Stimulated activated CD8-positive, alpha-beta memory T cell treated with anti-CD3 and anti-CD28 coated beads, Interleukin-15, amount 100 ng/mL, for 48 hours (primary cell): Measurements from ENCODE around the gene NT5C.
A peak's percentile ranks its signal among the peaks of the same experiment; 100 is the strongest.

ENCODE experiments used
- DNase-seq, 2 donors: peaks; one replicate each; pipeline ENCODE4 v3.0.0-alpha.2; 2020; ENCODE audit warnings: low read depth in 2 of 2

NT5C gene

DNA sequence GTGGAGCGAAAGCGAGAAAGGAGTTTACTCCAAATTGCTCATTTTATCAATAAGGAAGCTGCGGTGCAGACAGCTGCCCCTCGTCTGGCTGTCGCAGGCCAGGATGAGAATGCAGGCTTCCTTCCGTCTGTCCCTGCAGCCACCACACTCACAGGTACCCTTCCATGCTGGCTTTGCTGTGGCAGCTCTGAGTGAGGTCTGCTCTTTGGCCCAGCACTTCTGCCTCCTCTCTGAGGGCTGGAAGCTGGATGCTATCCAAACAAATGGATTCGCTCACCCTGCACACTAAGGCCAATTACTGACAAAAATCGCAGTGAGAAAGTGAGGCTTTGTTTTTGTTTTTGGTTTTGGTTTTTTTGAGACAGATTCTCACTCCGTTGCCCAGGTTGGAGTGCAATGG lies 14.8 kb downstream of the NT5C start:
- DNase-seq, result no peak

DNA sequence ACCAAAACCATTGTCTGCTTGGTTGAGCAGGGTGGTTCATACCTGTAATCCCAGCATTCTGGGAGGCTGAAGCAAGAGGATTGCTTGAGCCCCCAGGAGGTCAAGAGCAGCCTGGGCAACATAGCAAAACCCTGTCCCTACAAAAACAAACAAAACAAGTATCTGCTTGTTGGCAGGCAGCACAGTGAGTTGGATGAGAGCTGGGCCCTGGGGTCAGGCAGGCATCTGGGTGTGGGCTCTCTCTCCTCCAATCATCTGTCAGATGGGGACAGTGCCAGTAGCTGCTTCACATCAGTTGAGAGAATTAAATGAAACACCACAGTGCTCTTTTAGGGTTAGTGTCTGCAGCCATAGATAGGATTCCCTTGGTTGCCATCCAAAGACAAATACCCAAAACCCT lies 16.0 kb downstream of the NT5C start:
- DNase-seq, result no peak

DNA sequence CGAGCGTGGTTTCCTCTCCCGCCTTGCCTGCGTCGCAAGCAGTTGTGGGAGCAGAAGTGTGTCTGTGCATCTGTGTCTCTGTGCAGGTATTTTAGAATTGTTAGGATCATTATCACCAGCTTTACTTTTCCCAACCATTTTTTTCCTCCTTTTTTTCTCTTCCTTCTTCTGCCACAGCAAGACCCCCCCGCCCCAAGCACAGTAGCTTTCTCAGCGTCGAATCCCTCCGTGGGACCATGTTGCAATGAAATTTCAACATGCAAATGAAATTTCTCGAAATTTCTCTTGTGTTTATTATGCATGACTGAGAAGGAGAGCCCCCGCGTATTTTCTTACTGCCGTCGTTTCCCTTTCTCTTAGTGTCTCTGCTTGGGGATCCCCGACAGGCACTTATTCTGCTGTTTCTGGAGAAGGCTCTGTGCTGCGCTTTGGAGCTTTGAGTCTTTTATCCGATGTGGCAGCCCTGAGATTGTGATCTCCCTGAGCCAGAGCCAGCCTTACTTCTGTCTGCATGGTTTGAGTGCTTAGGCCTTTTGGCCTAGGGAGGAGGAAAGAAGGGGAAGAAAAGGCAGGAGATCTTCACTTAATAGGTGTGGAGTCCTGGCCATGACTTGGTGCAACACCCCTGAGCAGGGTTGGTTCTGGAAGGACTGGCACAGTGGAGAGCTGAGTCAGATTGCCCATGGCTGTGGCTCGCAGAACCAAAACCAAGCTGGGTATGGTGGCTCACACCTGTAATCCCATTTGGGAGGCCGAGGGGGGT lies 16.8 kb downstream of the NT5C start:
- no peak for DNase-seq

DNA sequence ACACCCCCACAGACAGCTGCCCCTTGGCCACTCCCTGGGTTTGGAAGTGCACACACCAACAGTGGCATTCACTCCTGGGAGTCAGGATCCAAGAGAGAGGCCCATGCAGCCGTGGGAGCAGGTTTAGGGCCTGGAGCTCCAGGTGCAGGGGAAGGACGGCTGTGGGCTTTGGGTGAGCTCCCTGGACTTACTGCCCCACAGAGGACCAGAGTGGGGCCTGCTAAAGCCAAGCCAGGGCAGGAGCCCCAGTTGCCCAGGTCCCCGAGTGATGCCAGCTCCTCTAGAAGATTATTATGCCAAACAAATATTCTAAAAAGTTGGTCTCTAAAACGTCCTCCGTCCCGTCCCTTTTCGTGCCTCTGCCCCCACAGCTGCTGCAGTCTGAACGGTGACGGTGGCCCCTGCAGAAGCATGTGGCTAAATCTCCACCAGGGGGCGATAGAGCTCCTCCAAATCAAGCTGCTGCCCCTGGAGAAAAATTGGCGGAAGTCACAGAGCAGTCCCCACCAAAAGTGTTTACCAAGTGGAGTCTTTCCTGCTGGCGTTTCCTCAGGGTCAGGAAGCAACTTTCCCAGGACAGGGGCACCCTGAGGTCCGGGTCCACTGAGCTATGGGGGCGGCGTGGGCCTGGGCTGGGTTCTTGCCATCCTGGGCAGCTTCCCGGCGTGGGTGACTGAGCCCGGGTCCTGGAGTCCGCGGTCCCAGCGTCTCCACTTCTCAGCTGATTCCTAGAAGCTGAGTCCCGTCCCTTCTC lies 17.6 kb downstream of the NT5C start:
- peak; percentile 74 to 82 for DNase-seq

DNA sequence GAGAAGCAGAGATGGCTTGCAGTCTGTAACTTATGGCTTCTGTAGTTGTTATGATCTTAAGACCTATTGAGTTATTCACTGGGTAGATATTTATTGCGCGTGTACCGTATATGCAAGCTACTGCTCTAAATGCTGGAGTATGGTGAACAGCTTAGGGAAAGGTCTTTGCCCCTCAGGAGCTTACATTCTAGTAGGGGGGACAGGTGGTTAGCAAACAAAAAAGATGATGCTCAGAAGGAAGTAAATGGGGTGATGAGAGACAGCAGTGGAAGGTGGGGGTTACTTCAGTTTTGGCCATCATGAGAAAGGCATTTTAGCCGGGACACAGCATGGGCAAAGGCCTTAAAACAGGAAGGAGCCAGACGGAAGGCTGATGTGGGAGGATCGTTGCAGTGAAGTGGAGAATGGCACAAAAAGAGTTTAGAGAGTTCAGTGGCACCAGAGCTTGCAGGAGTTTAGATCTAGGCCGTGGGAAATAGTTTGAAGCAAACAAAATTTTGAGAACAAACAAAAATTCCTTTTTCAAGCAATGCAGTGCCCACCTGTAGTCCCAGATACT lies 19.7 kb downstream of the NT5C start:
- no peak for DNase-seq

DNA sequence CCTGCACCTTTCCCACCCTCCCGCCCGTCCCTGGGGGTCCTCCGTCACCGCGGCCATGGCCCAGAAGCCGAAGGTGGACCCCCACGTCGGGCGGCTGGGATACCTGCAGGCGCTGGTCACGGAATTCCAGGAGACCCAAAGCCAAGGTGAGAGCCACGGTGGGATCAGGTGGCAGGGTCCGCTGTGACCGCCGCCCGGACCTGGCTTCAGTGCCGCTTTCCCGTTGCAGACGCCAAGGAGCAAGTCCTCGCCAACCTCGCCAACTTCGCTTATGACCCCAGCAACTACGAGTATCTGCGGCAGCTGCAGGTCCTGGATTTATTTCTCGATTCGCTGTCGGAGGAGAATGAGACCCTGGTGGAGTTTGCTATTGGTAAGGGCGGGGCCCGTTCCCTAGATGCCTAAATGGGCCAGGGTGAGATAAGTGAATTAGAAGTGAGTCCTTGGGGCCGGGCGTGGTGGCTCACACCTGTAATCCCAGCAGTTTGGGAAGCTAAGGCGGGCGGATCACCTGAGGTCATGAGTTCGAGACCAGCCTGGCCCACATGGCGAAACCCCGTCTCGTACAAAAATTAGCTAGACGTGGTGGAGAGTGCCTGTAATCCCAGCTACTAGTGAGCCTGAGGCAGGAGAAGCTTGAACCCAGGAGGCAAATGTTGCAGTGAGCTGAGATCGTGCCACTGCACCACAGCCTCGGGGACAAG lies 21.2 kb downstream of the NT5C start:
- DNase-seq, result no peak

DNA sequence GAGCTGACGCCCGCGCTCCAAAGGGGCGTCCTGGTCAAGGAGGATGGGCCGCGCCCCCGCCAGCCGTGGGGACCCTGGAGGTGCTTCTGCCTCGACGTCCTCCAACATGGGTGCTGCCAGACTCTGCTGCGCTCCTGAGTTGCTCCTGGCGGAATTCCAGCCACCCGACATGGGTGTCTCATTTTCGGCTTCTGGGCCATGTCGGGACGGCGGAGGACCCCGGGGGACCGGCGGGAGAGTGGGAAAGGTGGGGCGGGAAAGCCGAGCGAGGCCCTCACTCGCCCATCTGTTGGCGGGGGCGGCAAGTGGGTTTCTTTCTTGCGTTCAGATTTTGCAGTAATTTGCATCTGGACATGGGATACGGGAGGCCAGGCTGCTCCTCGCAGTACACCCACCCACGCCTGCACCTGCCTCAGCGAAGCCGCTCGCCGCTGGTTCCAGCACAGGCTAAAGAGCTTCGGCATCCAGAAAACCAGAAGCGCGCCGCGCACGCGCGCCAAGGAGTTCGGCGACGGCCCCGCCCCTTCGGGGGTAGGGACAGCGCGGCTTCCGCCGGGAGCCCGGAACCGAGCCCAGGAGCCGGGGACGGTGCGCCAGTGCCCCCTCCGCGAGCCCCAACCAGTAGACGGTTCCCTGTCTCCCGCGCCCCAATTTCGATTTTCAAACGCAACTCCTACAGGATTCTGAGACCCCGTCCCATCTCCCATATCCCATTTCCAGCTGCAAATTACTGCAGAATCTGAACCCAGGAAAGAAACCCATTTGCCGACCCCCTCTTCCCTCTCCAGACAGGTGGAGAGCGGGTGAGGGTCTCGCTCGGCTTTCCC lies 21.9 kb downstream of the NT5C start, which contains the start of gene ARMC7:
TSS of gene ARMC7 (plus strand) at position 563 of the 827 bp plus-strand sequence. CDS start 320 bp downstream, outside the sequence.
- peak; percentile 91 for DNase-seq

DNA sequence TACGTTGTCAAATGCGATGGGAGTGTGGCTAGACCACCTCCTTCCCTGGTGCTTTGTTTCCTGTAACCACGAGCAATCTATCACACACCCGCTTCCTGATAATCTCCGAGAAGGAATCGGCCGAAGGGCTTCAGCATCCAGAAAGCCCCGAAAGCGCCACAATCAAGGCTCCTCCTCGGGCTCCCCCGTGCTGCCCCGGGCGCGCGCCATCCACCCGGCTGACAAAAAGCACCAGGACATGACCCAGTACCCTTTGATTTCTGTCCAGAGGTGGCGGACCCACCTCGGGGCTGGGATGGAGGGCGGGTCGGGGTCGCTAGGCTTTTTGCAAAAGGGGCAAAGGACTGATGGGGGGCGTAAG lies 22.5 kb downstream of the NT5C start:
- no peak for DNase-seq

DNA sequence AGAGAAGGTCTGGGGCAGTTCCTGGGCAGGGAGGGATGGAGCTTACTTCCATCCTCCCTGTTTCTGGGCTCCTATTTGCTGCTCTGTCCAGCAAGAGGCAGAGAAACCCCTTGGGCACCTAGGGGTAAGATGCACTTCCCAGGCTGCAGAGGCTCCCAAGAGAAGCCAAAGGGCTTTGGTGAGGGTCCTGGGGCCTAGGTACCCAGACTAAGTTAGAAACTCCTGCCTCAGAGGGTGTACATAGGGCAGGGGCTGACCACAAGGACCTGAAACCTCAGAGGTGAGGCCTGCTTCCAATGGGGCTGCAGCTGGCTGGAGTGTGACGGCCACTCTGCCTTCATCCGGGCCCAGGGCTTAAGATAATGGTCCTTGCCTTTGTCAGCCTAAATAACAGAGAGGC lies 23.3 kb downstream of the NT5C start:
- no peak for DNase-seq

DNA sequence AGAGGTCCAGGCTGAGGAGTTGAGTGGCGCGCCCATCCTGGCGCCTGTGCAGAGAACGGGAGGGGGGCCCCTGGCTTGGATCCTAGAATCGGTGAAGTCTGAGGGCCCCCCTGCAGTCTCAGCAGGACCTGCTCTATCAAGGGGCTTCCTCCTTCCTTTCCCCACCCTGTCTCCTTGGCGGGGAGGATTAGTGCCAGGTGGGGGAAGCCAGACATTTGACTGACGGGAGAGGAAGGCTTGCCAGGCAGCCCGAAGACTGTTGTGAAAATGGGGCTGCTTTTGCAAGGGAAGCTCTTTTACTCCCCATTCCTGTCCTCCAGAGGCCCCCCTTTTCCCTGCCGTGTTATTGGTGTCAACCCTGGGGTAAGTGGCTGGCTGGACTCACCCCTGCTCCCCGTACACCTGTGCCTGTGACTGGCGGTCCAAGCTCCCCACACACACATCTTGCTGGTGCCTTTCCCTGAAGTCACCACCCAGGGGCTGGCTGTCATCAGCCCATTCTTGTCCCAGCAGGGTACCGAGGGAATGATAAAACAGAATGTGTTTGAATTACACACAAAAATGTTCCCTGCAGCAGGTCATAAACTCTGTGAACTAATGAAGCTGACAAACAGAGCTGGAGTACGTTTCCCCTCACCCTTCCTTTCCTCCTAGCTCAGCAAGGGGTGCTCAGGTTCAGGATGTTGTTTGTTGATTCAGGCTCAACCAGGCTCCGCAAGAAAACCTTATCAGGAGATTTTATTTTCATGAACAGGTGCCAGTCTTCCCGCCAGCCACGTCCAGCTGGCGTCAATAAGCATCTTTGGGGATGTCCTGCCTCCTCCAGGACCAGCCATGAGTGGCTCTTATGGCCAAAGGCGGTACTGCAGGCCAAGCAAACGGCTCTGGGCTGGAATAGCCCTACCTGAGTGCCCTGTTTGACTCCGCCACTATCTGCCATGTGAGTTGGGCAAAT lies 26.1 kb downstream of the NT5C start:
- DNase-seq, result no peak

DNA sequence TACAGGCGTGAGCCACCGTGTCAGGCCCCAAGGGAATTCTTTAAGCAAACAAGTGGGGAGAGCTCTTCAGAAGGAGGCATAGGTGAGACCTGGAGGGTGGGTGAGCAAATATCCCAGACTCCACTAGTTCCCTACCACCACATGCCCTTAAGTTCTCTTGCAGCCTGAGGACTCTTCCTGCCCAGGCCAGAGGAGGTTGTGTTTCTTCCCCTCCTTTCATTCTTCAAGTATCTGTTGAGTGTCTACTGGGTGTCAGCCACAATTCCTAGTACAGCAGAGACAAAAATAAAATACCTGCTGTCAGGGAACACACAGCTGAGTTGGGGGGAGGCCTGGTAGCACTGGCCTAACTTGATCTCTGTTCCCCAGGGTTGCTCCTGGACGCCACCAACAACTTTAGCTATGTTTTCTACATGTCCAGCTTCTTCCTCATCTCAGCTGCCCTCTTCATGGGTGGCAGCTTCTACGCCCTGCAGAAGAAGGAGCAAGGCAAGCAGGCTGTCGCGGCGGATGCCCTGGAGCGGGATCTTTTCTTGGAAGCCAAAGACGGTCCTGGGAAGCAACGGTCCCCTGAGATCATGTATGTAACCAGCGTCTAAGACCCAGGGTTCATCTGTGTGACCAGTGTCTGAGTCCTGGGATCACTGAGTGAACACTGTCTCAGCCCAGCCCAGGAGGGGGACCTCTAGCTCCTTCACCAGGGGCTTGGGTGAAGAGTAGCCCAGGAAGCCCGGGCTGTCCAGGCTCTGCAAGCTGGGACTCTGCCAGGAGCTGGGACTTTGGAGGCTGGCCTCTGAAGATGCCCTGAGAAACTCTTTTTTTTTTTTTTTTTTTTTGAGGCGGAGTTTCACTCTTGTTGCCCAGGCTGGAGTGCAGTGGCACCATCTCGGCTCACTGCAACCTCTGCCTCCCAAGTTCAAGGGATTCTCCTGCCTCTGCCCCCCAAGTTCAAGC lies 27.7 kb downstream of the NT5C start:
- DNase-seq, result no peak

DNA sequence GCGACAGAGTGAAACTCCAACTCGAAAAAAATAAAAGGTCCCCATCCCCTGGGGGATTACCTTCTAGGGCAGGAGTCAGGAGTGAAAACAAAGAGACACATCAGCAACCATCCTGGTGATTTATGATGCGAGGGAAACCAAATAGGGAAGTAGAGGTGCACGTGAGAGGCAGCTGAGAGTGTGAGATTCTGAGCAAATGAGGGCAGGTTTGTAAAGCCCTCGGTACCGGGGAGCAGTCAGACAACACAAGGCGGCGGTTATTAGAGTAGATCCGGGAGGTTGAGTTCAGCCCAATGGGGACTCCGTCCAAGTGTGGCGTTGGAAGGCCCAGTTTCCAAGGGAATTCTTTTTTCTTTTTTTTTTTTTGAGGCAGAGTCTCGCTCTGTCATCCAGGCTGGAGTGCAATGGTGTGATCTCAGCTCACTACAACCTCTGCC lies 29.1 kb downstream of the NT5C start:
- no peak for DNase-seq

DNA sequence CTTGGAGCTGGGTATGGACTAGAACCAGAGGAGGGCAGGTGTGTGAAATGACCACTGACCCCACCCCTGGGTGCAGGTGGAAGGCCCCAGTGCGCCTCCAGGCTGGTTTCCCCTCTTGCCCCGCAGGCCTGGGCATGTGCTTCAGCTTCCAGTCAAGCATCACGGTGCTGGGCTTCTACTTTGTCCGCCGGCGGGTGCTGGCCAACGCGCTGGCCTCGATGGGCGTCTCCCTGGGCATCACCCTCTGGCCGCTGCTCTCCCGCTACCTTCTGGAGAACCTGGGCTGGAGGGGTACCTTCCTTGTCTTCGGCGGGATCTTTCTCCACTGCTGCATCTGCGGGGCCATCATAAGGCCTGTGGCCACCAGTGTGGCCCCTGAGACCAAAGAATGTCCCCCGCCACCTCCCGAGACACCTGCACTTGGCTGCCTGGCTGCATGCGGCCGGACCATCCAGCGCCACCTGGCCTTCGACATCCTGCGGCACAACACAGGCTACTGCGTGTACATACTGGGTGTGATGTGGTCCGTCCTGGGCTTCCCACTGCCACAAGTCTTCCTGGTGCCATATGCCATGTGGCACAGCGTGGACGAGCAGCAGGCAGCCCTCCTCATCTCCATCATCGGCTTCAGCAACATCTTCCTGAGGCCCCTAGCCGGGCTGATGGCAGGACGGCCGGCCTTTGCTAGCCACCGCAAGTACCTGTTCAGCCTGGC lies 31.5 kb downstream of the NT5C start:
- DNase-seq, result no peak

DNA sequence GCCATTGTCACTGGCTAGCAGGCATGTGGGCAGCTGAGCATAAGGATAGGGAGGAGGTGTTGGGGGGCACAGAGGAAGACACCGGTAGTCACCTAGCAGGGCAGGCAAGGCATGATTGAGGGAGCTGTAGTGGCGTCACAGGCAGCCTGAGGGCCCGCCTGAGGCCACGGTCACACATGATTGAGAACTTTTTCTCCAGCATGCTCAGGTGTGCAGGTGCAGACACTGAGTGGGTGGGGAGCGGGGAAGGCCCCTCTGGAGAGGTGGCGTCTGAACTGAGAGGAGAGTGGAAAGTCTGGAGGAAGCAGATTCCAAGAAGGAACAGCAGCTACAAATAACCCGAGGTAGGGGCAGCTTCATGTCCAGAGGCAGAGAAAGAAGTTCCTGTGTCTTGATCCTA lies 32.7 kb downstream of the NT5C start:
- DNase-seq, result no peak

DNA sequence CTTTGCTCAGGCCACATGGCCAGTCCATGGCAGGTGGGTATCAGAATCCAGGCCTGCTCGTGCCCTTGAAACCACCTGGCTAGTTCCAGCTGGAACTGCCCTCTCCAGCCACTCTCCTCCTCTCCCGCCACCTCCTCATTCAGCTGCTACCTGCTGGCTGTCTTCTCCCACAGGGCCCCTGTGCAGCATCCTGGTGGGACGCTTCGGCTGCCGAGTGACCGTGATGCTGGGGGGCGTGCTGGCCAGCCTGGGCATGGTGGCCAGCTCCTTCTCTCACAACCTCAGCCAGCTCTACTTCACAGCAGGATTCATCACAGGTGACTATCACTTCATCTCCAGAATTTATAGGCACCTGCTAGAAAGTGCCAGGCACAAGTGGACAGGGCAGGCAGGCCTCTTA lies 33.7 kb downstream of the NT5C start:
- no peak for DNase-seq

DNA sequence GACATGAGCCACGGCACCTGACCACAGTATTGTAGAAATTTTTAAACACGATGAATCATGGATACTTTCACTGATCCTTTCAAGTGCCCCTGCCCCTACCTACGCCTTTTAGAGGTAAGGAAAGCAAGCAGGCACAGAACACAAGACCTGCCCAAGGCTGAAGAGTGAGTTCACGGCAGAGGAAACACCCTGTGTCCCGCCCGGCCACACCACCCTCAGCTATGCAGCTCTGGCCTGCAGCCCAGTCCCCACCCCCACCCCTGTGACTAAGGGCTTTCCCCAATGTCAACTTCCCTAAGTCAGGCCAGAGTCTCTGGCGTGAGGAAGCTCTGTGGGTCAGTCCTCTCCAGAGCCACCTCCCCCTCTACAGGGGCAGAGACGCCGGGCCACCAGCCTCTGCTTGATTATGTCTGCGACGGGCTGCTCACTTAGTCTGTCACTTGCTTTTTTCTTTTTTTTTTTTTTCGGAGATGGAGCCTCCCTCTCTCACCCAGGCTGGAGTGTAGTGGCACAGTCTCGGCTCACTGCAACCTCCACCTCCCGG lies 35.4 kb downstream of the NT5C start:
- no peak for DNase-seq

DNA sequence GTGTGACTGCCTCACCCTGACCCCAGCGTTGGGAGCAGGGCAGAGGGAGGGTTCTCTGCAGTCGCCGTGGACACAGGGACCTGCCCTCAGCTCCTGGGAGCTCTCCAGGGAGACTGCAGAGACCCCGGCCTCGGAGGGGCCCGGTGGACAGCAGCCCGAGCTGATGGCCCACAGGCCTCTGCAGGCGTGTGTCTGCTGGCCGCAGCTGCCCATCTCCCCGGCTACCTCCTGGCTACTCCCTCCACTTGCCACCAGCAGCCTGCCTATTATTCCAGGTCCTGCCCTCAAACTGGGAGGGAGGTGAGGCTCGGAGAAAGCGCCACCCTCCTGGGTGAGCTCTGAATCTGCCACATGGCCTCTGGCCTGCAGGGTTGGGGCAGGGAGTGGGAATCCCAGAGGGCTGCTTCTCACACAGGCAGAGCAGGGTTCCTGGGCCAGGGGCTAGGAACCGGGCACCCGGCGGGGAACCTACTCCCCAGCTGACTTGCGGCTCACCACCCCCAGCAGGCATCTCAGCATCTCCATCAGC lies 36.6 kb downstream of the NT5C start:
- no peak for DNase-seq
